NCI-H2227 (cell line): ENCODE data around the gene TUBGCP5.
"Not testable (repeated sequence)": the region's sequence is repeated elsewhere in the genome, so short reads cannot be mapped to it uniquely, and the experiment has no call there.

Source experiments
- DNase-seq: peaks from one replicate; lab custom pipeline; 2025; ENCODE audit not compliant: unreplicated experiment; lab: John Stamatoyannopoulos, UW

The TUBGCP5 gene

DNA sequence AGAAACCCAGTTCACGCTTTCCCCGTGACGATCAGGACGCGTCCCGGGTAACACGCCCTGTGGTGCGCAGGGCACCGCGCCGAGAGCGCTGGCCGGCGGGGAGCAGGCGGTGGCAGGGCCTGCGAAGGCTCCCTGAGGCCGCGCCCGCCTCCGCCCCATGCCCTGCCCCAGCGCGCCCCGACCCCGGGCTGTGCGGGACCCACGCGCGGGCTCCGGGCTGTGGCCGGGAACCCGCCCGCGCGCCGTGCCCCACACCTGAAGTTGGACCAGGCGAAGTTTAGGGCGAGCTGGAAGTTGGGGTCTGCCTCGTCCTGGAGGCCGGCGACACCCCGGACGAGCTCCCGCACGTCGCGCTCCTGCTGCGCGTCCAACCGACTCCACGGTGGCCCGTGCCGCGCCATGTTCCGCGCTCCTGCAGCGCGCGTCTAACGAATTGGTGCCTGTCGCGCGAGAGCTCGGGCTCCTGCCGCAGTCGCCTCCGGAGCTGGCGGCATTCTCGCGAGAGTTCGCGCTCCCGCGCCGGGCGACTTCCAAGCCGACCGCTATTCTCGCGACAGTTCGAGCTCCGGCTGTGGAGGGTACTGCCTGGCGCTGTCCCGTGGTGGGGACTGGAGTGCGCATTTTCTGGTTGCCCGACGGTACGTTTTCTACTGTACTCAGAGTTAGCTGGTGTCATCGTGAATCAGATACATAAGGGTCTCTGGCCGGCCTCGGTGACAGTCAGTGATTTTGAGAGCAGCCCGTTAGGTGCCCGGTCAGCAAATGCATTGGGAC lies at the start of gene TUBGCP5:
TSS of gene TUBGCP5 (minus strand) at position 427 of the 774 bp plus-strand sequence. CDS start at position 401, 26 bp downstream.
- peak; percentile 87 for DNase-seq

DNA sequence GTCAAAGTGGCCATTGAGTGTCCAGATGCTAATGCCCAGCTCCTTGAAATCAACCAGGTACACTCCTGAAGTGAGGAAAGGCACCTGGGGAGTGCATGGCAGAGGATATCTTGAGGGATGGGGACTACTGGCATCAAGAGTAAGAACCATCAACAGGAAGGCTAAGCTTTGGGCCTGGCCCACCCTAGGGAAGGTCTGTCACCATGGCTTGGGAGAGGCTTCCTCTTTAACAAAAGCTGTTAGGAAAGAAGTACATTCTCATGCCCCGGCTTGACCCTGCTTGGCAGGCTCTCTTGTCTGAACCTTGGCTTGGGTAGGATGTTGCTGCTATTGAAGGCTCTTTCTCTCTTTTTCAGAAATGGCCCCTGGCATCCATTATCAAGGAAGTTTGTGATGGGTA lies 43.7 kb upstream of the TUBGCP5 start:
- no peak for DNase-seq

DNA sequence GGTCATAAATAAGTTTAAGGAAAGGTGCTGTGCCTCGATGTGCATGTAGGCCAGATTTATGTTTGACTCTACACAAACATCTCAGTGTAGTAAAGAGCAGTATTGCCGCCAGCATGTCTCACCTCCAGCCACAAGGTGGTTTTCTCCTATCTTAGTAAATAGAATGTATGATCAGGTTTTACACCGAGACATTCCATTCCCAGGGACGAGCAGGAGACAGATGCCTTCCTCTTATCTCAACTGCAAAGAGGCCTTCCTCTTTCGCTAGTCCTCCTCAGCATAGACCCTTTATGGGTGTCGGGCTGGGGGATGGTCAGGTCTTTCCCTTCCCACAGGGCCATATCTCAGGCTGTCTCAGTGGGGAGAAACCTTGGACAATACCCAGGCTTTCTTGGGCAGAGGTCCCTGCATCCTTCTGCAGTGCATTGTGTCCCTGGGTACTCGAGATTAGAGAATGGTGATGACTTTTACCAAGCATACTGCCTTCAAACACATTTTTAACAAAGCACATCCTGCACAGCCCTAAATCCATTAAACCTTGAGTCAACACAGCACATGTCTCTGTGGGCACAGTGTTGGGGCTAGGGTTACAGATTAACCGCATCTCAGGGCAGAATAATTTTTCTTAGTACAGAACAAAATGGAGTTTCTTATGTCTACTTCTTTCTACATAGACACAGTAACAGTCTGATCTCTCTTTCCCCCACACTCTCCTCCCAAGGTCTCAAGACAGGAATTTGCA lies 42.8 kb upstream of the TUBGCP5 start:
- DNase-seq: not testable (repeated sequence)

DNA sequence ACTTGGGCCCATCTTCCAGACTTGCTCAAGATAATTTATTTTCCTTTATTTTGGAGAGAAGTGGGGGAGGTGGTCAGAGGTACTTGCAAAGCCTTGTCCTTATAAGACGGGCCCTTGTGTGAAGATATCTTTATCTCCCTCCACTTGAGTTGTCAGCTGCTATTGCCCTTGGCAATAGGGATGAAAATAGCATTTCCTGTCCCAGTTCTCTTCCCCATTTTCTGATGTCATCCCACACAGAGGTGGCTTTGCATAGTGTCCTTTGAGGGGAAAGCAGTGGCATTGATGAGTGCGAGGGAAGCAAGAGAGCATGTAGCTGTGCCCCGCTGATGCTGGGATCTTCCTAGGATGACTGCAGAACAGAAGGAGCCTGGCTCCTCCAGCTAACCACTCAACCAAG lies 41.9 kb upstream of the TUBGCP5 start:
- no peak for DNase-seq

DNA sequence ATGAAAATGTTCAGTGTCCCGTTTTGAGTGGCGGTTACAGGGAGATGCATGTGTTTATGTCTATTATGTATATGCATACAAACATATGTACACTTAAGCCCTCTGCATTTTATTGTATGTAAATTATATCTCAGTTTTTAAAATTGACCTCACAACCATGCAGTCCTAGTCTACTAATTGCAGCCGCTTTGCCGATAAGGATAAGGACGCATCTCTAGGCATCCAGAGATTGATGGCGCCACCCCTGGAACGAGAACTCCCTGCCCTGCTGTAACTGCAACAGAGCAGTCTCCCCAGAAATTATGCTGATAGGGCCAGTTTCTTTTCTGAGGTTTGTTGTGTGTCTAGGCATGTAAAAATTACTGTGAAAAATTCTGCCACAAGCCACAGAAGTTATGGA lies 40.4 kb upstream of the TUBGCP5 start:
- no peak for DNase-seq

DNA sequence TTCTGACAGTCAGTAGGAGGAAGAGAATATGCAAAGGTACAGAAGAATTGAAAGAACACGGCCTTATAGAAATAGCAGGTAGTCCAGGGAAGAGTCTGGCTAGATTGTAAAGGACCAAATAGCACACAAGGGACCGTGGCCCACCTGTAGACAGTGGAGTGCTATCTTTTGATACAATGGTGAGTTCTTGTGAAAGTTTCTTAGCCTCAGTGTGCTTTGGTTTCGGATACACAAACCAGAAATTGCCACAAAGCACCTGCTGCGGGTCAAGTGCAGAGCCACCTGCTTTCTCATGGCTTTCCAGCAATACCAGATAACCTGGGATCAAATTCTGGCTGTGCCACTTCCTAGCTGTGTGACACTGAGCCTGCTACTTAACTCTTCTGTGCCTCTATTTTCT lies 36.6 kb upstream of the TUBGCP5 start:
- DNase-seq: no peak

DNA sequence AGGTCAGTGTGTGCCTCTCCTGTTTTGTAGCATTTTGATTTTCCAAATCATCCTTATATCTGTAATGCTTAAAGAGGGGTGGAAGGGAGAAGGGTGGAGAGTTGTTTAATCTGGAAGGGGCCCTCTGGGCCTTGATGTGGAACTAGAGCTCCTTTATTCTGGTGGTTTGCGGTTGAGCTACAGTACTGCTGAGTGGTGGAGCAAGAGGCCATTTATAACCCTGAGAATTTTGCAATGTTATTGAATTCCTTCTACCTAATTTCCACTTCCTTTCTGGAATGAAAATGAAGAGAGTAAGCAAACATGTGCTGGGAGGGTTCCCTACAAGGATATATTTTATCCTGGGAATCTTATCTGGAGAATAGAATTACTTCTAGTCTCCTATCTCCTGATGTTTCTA lies 35.3 kb upstream of the TUBGCP5 start:
- DNase-seq: no peak

DNA sequence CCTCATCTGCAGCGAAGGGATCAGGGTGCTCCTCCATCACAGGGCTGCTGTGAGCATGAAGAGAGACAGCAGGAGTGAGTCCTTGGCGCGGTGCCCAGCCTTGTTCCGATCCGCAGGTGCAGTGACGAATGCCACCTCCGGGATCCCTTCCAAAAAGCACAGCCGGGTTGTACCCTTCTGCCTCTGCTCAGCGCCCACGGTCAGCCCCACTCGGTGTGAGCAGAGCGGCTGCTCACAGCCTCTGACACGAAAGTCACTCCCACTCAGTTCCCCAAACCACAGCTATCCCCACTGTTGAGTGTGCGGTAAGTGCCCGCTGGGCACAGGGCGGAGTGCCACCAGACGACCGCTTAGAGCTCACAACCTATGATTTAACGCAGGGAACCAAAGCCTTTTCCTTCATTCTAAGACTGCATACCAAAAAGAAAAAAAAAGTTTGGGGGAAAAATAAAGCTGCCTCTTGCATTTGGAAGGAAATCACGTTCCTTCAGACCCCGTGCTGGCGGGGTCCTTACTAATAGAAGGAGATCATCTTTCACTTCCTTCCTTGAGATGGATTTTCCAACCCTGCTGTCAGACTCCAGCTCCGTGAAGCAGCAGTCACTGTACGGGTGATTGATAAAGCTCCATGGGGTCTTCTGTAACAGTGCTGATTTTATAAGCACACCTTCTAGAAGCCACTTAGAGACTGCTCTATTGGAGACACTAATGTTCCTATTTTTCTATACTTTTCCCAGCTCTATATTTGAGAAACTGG lies 34.7 kb upstream of the TUBGCP5 start:
- peak; percentile 7 for DNase-seq

DNA sequence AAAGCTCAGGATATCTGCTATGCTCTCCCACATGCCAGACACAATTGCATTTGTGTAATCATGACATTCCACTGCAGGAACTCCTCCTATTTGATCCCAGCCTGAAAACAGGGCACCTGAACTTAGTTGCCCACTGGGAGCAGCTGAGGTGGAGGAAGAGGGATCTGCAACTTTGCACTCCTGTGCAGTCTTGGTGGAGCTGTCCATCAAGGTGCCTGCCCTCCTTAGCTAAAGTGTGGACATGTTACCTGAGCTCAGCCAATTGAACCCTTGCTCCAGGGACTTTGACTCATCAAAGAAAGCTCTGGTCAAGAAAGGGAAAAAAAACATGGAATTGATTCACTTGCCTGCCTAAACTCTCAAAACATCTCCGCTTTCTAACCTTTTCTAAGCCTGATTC lies 33.3 kb upstream of the TUBGCP5 start:
- DNase-seq: no peak

DNA sequence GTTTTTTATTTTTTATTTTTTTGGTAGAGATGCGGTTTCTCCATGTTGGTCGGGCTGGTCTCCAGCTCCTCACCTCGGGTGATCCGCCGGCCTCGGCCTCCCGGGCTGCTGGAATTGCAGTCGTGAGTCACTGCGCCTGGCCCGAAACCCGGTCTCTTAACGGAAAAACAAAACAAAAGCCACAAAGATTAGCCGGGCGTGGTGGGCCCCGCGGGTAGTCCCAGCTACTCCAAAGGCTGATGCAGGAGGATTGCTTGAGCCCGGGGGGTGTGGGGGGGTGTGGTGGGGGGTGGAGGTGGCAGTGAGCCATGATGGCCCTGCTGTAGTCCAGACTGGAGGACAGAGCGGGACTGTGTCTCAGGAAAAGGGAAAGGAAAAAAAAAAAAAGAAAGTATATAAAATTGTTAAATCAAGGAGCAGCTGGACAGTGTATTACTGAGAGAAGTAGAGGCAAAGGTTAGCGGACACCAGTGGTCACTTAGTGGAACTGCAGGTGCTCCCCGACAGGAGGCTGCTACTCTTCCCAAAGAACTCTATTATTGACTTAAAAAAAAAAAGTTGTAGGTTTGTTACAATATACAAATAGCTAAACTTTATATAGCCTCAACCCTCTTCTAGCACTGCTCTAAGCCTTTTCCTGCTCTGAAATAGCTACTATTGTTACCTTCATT lies 30.3 kb upstream of the TUBGCP5 start:
- DNase-seq: no peak

DNA sequence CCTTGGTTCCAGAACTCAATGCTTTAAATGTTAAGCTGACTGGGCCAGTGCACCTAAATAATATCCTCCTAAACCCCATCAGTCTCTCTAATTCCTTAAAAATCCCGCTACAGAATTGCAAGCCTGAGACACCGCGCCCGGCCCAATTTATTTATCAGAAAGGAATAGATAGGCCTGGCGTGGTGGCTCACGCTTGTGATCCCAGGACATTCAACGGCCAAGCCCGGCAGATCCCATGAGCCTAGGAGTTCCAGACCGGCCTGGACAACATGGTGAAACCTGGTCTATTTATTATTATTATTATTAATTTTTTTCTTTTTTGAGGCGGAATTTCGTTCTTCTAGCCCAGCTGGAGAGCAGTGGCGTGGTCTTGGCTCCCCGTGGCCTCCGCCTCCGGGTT lies 28.0 kb upstream of the TUBGCP5 start:
- no peak for DNase-seq

DNA sequence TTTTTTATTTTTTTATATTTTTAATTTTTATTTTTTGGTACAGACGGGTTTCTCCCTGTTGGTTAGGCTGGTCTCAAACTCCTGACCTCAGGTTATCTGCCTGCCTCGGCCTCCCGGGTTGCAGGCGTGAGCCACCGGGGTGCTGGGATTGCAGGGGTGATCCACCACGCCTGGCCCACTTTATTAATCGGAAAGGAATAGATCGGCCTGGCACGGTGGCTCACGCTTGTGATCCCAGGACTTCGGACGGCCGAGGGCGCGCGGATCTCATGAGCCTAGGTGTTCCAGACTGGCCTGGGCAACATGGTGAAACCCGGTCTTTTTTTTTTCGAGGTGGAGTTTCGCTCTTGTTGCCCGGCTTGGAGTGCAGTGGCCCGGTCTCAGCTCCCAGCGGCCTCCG lies 26.5 kb upstream of the TUBGCP5 start:
- DNase-seq: no peak

DNA sequence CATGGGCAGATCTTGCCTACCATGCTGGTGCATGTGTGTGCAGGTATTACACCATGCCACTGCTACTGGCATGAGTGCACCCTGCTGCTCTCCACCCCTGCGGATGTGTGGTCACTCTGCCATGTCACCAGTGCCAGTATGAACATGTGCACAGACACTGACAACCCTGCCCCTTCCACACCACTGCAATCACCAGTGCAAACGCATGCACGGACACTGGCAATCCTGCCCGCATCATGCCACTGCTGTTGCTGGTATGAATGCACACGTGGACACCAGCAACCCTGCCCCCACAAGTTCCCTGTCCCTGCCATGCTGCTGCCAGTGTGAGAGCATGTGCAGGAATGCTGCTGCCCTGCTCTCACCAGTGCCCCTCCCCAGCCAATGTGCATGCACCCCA lies 24.8 kb upstream of the TUBGCP5 start:
- no peak for DNase-seq

DNA sequence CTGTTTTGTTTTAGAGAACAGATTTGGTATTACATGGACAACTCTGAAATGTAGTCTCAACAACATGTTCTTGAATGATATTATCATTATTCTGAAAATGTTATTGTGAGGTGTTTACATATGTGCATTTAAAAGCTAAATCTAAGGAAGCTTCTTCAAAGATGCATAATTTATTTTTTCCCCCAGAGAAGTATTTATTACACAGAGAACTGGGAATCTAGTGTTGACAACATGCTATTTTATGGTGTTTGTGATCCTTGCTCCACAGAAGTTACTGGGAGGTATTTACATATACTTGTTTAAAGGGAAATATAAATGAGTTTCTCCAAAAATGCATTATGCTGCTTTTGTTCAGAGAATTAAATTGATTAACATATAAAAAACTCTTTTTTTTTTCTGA lies 18.3 kb upstream of the TUBGCP5 start:
- no peak for DNase-seq

DNA sequence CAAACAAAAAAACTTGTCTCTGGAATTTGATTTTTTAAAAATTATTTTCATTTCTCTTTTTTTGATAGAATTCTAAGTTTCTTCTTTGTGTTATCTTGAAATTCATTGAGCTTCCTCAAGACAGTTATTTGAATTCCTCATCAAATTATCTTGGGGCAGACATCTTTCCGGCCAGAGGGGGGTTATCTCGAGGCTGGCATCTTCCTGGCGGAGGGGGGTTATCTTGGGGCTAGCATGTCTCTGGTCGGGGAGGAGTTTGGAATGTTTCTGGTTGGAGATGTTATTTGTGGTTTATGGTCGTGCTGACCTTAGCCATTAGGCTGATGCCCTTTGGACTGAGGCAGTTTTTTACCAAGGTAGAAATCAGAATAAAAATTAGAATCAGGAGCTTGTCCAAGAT lies 15.9 kb upstream of the TUBGCP5 start:
- DNase-seq: no peak

DNA sequence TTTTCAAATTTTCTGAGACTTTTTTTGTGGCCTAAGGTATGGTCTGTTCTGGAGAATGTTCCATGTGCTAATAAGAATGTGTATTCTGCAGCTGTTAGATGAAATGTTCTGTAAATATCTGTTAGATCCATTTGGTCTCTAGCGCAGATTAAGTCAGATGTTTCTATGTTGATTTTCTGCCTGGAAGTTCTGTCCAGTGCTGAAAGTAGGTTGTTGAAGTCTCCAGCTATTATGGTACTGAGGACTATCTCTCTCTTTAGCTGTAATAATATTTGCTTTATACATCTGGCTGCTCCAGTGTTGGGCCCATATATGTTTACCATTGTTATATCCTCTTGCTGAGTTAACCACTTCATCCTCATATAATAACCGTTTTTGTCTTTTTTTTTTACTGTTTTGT lies 13.2 kb upstream of the TUBGCP5 start:
- DNase-seq: no peak

DNA sequence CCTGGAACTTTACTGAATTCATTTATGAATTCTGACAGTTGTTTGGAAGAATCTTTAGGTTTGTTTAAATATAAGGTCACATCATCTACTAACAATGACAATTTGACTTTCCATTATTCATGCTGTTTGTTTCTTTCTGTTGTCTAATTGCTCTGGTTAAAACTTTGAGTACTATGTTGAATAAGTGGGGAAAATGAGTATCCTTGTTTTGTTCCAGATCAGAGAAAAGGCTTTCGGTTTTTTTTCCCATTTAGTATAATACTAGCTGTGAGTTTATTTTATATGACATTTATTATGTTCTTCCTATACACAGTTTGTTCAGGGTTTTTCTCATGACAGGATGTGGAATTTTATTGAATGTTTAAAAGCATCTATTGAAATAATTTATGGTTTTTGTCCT lies 11.3 kb upstream of the TUBGCP5 start:
- DNase-seq: no peak

DNA sequence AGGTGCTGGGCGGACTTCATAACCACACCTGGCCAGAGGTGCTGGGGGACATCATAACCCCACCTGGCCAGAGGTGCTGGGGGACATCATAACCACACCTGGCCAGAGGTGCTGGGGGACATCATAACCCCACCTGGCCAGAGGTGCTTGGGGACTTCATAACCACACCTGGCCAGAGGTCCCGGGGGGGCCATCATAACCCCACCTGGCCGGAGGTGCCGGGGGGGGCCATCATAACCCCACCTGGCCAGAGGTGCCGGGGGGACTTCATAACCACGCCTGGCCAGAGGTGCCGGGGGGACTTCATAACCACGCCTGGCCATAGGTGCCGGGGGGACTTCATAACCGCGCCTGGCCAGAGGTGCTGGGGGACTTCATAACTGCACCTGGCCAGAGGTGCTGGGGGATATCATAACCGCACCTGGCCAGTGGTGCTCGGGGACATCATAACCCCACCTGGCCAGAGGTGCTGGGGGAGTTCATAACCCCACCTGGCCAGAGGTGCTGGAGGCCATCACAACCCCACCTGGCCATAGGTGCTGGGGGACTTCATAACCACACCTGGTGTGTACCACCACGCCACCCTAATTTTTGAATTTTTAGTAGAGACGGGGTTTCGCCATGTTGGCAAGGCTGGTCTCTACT lies 10.7 kb upstream of the TUBGCP5 start:
- no peak for DNase-seq

DNA sequence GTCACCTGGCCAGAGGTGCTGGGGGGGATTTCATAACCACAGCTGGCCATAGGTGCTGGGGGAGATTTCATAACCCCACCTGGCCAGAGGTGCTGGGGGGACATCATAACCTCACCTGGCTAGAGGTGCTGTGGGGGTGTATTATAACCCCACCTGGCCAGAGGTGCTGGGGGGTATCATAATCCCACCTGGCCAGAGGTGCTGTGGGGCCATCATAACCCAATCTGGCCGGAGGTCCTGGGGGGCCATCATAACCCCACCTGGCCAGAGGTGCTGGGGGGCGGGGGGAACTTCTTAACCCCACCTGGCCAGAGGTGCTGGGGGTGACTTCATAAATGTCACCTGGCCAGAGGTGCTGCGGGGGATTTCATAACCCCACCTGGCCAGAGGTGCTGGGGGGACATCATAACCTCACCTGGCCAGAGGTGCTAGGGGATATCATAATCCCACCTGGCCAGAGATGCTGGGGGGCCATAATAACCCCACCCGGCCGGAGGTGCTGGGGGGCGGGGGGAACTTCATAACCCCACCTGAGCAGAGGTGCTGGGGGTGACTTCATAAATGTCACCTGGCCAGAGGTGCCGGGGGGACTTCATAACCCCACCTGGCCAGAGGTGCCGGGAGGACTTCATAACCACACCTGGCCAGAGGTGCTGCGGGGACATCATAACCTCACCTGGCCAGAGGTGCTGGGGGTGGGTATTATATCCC lies 9.4 kb upstream of the TUBGCP5 start:
- not testable (repeated sequence) for DNase-seq

DNA sequence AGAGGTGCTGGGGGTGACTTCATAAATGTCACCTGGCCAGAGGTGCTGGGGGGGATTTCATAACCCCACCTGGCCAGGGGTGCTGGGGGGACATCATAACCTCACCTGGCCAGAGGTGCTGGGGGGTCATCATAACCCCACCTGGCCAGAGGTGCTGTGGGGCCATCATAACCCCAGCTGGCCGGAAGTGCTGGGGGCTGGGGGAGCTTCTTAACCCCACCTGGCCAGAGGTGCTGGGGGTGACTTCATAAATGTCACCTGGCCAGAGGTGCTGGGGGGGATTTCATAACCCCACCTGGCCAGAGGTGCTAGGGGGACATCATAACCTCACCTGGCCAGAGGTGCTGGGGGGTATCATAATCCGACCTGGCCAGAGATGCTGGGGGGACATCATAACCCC lies 4.6 kb upstream of the TUBGCP5 start:
- not testable (repeated sequence) for DNase-seq
